Keratinocyte (primary cell): ENCODE measurements around the gene ART4.

ENCODE experiments used
- EZH2 ChIP-seq: IDR thresholded peaks from one replicate; pipeline ENCODE4 v1.6.1; 2012; ENCODE audit warnings: inconsistent platforms, mild to moderate bottlenecking, low read length, moderate library complexity
- TF ChIP-seq, protein P1 (sequence below), 3 experiments: IDR thresholded peaks in 1 of 3; conservative IDR thresholded peaks in 1 of 3; optimal IDR thresholded peaks in 1 of 3; 2 replicates in 2 of 3; 3 replicates in 1 of 3; pipeline versions ENCODE3 to v1.5.1; 2011; ENCODE audit warnings: low read length in 3 of 3, mild to moderate bottlenecking in 3 of 3, moderate library complexity in 2 of 3, control low read depth in 1 of 3, inconsistent platforms in 1 of 3; ENCODE audit not compliant: insufficient read depth in 2 of 3; ENCODE audit errors: extremely low read depth in 1 of 3

DNA sequence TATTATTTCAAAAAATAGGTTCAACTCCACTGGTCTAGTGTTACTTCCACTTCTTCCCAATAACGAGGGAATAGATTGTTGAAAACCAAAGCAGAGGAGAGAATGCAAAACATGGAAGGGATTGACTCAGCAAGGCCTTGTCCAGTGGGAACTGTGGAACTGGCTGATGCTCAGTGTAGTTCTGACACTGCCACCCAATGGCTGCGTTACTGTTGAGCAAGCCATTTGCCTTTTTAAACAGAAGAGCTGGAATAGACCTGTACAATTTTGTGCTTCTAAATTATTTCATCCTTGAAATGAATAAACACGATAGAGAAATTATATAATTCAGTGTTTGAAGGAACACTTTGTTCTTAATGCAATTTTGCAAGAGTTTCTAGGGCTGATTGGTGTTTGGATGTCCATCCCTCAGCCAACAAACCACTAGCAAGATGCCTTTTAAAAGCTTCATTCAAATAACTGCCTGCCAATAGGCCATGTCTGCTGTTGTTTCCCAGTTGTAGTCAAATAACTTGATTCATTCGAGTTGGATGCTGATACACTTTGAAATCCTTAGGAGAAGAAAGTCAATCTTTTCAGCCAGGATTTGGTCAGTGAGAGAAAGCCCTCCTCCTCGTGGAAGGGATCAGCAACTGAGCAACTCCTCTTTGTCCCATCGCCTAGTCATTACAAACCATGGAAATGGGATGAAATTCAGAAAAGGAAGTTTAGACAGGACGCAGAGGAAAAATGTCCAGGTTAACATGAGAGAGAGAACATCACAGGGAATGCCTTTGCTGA, 49.6 kb upstream of the ART4 start:
- TF ChIP-seq, protein P1, sequence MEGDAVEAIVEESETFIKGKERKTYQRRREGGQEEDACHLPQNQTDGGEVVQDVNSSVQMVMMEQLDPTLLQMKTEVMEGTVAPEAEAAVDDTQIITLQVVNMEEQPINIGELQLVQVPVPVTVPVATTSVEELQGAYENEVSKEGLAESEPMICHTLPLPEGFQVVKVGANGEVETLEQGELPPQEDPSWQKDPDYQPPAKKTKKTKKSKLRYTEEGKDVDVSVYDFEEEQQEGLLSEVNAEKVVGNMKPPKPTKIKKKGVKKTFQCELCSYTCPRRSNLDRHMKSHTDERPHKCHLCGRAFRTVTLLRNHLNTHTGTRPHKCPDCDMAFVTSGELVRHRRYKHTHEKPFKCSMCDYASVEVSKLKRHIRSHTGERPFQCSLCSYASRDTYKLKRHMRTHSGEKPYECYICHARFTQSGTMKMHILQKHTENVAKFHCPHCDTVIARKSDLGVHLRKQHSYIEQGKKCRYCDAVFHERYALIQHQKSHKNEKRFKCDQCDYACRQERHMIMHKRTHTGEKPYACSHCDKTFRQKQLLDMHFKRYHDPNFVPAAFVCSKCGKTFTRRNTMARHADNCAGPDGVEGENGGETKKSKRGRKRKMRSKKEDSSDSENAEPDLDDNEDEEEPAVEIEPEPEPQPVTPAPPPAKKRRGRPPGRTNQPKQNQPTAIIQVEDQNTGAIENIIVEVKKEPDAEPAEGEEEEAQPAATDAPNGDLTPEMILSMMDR (optimal IDR thresholded peaks at IDR 0.05 in 1 of 3, IDR thresholded peaks at IDR 0.05 in 1 of 3, conservative IDR thresholded peaks at IDR 0.05 in 1 of 3; ENCODE audit: extremely low read depth in 1 of 3, insufficient read depth in 2 of 3, low read length in 3 of 3) = peak in 2 of 3 experiments; percentile 5 to 59
- no peak for TF ChIP-seq EZH2
